HG02885 (cell line): ENCODE measurements around the gene MAPK8.

Source experiments
- ATAC-seq: cut with Tn5 transposase; IDR thresholded peaks from one replicate; pipeline ENCODE4 v1.9.1; 2021; ENCODE audit warnings: mild to moderate bottlenecking; ENCODE audit not compliant: unreplicated experiment, poor library complexity

Gene MAPK8

GRCh38 chr10:48469516-48470020 lies 163.1 kb downstream of the MAPK8 start:
- no peak for ATAC-seq

GRCh38 chr10:48470115-48470892 lies 163.8 kb downstream of the MAPK8 start:
- no peak for ATAC-seq

- ATAC-seq: no peak
These were observed 164.7 kb downstream of the MAPK8 start for GRCh38 chr10:48470893-48471805.

GRCh38 chr10:48472501-48473069 lies 166.1 kb downstream of the MAPK8 start:
- no peak for ATAC-seq

- ATAC-seq: no peak
These were observed 167.2 kb downstream of the MAPK8 start for GRCh38 chr10:48473704-48474103.

- ATAC-seq: no peak
These were observed 168.4 kb downstream of the MAPK8 start for GRCh38 chr10:48474765-48475365.

GRCh38 chr10:48475943-48476278 lies 169.4 kb downstream of the MAPK8 start:
- no peak for ATAC-seq

- no peak for ATAC-seq
These were observed 170.0 kb downstream of the MAPK8 start for GRCh38 chr10:48476279-48476982.

- ATAC-seq: no peak
These were observed 170.7 kb downstream of the MAPK8 start for GRCh38 chr10:48477141-48477540.

- no peak for ATAC-seq
These were observed 171.1 kb downstream of the MAPK8 start for GRCh38 chr10:48477616-48478015.

- ATAC-seq: no peak
These were observed 172.0 kb downstream of the MAPK8 start for GRCh38 chr10:48478469-48478868.

- no peak for ATAC-seq
These were observed 172.7 kb downstream of the MAPK8 start for GRCh38 chr10:48478980-48479811.

GRCh38 chr10:48480397-48481374 lies 174.2 kb downstream of the MAPK8 start:
- ATAC-seq: no peak

- no peak for ATAC-seq
These were observed 174.9 kb downstream of the MAPK8 start for GRCh38 chr10:48481385-48481784.

GRCh38 chr10:48482207-48482606 lies 175.7 kb downstream of the MAPK8 start:
- no peak for ATAC-seq

- no peak for ATAC-seq
These were observed 178.4 kb downstream of the MAPK8 start for GRCh38 chr10:48484911-48485310.

- no peak for ATAC-seq
These were observed 179.2 kb downstream of the MAPK8 start for GRCh38 chr10:48485711-48486110.

GRCh38 chr10:48487244-48487643 lies 180.8 kb downstream of the MAPK8 start:
- ATAC-seq: no peak
